Left kidney (tissue), 2 donors: ENCODE results near the gene CHST9. TPM values are rescaled to one million over a fixed set of nuclear protein-coding genes. Genes with fewer than 3 reads are reported as not detected.
"Not testable (repeated sequence)": the region's sequence is repeated elsewhere in the genome, so short reads cannot be mapped to it uniquely, and the experiment has no call there.

Experiments used
- DNase-seq: peaks from one replicate; pipeline ENCODE4 v3.0.0-alpha.2; 2013
- polyA plus RNA-seq: library from polyadenylated mRNA; unstranded; fragments of 120-200 nt; gene quantifications from one replicate; pipeline ENCODE4 v1.2.1, GENCODE V29; 2013; ENCODE audit not compliant: insufficient read length

CHST9 gene
- polyA plus RNA-seq, 1 donor = 5.3 TPM

DNA sequence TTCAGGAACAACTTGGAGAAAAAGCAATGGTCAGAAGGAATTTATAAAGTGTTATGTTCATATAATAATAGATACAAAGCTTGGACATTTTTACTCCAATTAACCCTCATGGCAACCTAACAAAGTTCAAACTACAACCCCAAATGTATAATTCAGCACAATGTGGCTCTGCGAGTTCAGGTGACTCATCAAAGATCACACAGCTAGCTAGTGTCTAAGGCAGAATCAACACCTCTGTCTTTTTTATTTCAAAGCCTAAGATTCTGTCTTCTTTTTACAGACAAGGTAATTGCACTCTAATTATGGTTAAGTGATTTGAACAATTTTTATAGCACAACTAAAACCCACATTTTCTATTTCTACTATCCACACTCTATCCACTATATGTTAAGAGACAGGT lies 90.5 kb downstream of the CHST9 start:
- no peak for DNase-seq

DNA sequence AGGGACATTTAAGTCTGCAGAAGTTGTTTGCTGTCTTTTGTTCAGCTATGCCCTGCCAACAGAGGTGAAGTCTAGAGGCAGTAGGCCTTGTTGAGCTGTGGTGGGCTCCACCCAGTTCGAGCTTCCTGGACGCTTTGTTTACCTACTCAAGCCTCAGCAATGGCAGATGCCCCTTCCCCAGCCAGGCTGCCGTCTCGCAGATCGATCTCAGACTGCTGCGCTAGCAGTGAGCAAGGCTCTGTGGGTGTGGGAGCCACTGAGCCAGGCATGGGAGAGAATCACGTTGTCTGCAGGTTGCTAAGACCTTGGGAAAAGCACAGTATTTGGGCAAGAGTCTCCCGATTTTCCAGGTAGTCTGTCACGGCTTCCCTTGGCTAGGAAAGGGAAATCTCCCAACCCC lies 91.8 kb downstream of the CHST9 start:
- not testable (repeated sequence) for DNase-seq

DNA sequence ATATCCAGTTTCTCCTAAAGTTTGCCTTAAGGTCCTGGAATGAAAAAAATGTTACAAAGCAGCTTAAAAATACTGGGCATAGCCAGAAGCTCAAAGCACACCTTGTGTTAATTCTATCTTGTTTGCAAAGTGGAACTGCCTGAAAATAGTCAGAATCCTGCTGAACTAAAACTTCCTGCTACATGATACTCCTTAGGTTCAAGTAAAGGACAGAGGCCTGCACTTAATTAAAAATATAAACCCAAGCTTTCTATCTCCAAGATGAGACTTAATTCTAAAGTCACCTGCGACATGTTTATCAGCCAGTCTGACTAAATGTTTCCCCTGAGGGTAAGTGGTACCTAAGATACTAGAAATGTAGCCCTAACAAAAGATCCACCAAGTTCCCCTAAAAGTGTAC lies 103.4 kb downstream of the CHST9 start:
- DNase-seq = no peak

DNA sequence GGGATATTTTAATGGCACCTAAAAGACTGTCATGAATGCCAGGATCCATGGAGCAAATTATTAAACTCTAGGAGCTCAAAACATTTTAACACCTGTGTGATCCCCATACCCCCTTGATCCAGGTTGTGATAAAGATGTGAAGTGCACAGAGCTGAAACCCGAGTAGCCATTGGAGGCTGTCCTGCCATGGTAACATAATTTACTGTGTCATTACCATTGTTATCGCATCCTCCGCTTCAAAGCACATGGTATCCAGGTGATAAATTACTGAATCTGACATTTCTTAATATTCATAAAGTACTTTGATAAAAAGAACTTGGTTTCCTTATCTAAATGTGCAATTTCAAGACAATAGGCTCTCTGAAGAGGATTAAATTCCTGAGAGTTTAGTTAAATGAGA lies 109.3 kb downstream of the CHST9 start:
- no peak for DNase-seq

DNA sequence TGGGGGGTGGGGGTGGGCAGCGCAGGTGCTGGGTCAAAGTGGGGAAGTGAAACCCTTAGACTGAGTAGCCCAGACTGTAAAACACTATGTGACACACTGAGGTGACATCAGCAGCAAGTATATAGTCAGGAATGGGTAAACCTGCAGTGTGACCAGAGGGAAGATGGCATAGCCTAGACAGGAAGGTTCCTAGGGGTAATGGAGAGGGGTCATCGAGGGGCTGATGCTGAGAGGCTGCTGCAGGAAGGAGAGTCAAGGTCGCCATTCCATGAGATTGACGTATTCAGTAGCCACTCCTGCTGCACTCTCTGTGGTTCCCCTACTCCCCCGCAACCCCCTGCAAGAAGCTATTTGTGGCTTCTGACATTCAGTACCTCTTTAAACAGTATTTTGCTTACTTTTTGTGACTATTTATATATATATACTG lies 111.7 kb downstream of the CHST9 start:
- no peak for DNase-seq

DNA sequence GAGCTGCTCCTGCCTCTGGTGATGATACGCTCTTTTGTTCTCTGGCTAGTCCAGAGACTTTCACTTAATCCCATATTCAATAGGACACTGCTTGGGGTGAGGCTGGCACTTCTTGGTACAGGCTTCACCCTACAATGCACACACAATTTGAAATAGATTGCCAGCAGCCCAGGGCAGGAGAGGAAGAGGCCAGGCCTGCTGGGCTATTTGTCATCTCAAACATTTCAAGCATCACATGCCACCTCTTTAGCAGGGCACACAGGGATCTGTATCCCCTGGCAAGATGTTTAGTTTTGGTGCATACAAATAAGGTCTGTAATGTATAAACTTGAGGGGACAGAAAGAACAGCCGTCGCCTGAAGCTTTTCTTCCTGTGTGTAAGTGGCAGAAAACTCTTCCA lies 120.4 kb downstream of the CHST9 start:
- DNase-seq = no peak

DNA sequence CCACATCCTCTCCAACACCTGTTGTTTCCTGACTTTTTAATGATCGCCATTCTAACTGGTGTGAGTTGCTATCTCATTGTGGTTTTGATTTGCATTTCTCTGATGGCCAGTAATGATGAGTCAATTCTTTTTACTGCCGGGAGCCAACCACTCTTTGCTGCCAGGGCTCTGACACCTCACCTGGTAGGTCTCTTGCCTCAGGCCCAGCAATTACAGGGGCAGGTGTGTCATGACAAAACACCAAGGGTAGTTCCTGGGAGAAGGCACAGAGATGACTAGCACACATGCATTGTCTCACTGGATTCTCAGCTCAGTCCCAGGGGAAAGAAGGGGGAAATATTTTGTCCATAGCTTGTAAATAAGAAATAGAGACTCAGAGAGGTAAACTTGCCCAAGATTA lies 122.3 kb downstream of the CHST9 start:
- no peak for DNase-seq

DNA sequence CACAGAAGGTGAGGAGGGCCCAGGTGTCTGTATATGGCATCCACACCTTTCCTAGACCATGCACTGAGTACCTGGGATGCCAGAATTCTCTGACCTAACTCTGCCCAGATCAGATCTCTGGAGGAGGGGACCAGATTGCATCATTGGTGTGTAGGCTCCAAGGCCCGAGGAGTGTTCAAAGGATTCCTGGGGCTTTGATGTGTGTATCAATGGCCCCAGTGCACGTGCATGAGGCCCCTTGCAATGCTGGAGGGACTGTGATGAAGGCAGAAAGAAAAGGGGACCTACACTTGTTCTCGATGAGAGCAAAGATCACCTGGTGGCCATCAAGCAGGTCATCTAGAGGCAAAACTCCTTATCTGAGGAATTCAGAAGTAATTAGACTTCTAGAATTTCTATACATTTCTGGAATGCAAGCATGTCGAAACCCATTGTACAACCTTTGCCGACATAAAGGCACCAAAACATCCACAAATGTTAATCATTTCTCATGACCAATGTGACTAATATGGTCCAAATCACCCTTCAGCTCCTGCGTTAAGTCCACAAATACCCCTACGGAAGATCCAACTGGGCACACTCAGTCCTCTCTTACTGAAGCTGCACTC lies 123.5 kb downstream of the CHST9 start:
- no peak for DNase-seq

DNA sequence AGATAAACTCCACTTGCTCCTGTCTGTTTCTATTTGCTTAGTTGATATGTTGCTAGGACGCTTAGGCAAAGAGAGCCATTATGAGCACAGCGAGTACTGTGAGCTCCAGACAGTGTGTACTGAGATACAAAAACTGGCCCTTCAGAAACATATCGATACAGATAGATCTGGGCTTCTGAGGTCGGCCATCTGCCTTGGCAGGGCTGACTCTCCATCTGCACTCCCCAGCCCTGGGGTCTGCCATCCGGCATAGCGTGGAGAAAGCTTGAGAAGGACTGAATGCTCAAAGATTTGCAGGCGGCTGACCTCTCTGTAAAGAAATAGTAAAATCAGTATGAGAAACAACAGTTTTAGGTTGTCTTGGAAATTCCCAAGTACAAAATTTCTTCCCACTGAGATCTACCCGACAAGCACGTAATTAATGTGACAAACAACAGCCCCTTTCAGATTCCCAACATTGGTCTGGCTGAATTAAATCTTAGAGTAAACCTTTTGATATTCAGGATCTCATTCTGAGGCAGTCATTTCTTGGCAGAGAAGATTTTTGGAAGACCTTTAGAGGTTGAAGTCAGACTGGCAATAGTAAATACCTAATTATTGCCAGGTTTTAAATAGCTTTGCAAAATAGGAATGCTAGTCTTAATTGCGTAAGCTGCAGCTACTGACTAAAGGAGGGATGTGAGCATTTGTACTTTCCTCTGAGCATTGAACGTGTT lies 127.4 kb downstream of the CHST9 start:
- DNase-seq = no peak

DNA sequence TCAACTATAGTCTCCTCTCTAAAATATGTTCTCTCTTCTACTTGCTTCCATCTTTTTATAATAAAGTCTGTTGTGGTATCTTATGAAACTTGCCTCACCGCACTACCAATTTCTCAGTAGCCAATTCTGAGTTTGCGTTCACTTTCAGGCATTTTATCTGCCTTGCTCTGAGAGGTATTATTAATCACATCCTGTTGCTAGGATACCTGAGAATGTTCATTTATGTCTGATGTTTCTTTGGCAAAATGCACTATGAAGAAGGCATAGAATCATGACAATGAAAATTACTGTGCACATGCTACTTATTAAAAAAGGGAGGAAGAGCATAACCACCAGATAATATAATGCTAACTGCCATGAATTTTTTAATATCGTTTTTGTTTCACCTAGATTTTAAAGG lies 130.2 kb downstream of the CHST9 start:
- DNase-seq = no peak

DNA sequence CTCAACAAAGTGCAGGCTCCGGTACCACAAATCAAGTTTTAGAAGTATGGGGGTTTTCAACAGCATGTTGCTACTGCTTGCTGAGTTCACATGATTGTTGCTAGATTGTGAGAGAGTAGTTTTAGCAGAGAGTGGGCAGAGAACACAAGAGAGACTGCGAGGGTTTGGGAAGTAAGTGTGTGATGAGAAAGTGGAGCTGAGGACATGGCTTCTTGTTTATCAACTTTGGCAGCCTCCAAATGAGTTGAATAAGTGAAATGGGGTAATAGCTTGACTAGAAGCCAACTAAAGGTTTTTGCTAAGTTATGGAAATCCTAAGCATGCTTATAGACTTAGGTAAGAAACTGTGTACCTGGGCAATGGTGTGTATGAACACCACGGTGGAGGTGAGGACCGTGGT lies 135.1 kb downstream of the CHST9 start:
- DNase-seq = no peak

DNA sequence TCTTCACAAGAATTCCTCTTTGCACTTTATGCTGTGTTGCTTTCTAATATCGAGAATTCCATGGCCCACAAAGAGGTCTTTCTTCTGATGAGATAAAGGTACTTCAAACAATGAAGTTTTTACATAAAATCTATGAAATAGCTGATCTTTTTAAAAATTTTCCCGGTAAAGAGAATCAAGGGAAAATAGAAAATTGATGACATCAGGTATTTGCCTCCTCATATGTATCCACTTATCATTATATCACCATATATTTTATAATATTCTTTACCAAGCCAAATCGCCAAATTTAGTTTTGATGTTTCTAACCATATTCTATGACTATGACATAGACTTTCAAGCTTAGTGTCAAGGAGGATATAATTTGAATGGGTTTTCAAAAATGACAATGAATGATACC lies 139.8 kb downstream of the CHST9 start:
- no peak for DNase-seq

DNA sequence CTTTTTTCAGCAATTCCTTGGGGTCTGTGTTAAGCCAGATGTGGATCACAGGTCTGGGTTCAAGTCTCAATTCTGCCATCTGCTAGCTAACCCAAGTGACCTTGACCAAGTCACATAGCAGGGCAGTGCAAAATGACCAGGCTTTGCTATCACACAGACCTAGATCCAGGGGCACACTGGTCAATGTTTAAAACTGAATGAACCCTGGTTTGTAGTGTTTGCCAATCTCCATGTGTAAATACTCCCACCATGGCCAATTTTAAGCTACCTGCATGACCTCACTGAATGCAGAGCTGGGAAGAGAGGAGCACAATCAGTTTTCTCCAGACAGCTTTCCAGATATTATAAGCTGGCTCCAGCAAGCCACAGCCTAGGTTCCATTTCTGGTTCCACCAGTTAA lies 142.9 kb downstream of the CHST9 start:
- no peak for DNase-seq

DNA sequence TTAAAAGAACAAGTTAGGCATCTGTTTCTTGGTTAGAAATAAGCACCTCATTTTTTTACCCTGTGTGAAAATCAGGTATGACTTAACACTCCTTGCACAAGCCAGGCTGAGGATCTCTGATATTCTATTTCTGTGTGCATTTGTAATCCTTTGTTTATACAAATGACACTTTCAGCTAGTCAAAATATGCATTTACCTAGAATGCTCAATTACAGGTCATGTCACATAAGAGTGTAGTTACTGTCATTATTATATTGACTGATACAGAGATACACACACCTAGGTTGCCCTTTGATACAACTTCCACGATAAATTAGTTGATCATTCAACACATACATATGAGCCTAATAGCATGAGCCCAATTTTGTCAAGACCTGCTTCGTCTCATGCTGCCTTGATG lies 144.3 kb downstream of the CHST9 start:
- no peak for DNase-seq

DNA sequence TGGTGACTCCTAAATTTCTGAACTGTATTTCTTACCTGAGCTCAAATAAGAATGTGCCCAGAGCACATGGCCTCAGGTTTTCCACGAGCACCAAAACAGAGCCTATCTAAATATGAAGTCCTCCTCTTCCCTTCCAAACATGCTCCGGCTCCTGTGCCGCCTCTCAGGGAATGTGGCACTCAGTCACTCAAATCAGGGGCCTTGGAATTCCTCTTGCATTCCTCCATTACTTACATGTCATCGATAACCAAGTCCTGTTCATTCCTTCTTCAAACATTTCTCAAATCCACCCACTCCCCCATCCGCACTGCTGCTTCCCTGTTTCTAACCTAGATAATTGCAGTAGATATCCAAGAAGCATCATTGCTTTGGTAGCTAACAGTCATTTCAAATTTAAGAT lies 151.4 kb downstream of the CHST9 start:
- DNase-seq = no peak

DNA sequence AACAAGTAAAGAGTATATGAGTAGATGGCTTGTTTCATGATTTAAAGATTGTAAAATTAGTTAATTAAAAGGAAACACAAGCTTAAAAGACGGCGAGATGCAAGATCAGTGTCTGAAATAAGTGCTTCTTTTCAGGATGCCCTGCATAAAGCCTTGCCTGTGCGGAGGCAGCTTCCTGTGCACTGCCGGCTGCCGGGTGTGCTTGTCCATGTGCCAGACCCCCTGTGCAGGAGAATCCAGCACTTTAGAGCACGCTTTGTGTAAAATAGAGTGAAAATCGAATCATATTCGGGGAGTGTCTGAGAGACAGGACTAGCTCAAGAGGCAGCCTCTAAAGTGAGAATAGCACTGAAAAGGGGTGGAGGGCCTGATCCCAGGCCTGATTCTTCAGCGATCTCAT lies 154.7 kb downstream of the CHST9 start:
- no peak for DNase-seq

DNA sequence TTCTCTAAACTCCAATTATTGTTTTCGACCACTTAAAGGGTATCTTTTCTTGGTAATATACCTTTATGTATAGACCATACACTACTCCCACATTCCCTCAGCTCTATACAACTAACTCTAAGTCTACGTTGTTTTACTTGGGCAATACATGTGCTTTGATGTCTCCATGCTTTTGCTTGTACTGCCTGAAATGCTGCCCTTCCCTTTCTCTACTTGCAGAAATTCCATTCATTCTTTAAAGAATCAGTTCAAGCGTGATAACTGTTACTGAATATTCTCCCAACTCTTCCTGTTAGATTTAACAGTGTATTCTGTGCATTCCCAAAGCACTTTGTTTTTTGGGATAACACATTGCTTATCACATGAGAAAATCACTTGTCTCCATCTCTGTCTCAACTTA lies 162.6 kb downstream of the CHST9 start:
- DNase-seq = no peak

DNA sequence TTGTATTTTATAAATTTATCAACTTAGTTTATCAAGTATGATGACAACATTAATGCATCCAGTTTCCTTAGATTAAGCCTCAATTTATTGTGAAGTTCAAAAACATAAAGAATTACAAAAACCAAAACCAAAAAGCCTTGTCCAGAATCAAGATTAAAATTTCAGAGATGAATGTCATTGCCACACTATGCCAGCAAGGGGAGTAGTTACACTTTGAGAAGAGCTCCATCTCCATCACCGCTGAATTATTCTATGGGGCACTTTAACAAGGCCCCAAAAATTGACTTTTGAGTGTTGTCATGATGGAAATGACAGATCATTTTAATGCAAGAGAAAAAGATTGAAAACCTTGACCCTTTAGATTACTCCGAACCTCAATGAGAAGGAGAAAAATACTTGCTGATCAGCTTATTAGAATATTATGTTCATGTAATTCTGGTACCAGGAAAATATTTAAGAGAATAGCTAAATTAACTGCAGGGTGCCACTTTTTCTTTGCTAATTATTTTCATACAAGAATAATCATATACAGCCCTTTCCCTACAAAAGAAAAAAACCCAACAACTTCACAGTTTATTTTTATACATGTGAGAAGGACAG lies 167.1 kb downstream of the CHST9 start:
- no peak for DNase-seq

DNA sequence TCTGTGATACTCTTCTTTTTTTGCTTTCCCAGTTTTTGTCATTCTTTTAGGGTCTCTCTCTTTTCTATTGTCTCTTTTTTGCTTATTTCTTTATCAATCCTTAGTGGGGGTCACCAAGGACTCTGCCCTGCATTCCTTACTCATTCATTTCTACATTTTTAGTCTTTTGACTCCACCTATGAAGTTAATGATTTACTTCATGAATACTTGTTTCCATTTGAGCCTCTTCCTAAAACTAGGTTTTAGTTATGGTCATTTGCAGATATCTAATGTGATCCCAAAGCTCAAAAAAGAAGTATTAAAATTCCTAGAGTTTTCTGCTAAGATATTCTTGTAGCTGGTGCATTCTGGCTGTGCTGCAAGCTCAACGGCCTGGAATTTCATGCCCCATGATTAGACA lies 170.3 kb downstream of the CHST9 start:
- no peak for DNase-seq

DNA sequence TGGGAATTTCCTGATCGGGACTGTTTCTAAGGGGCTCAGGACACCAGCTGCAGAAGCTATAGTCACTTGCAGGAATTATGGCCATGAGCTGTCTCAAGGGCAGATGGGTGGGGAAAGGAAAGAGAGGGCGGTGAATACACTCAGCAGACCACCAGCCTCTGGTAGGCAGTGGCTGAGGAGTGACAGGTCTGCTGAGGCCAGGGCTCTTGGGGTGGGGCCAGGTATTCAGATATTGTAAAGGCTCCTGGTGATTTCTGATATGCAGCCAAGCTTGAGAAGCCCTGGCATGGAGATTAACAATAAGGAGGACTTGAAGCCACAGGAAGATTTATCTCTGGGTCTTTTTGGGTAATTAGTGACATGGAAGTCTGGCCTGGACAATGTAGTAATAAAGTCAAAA lies 174.3 kb downstream of the CHST9 start:
- no peak for DNase-seq

DNA sequence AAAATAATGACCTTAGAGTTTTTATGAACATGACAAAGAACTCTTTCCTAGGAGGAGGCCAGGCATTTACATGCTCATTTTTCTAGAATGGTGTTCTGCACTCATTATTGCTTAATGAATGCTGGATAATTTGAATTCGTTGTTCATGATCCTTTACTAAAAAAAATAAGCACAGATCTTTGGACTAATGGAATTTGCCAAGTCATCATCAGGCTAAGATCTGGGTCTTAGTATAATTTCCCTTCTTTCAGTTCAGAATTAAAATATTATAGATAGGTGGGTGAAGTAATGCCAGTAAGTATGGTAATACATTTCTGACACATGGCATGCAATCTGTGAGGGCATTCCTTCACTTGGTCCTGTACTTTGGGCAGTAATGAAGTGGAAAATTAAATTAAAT lies 175.8 kb downstream of the CHST9 start:
- no peak for DNase-seq

DNA sequence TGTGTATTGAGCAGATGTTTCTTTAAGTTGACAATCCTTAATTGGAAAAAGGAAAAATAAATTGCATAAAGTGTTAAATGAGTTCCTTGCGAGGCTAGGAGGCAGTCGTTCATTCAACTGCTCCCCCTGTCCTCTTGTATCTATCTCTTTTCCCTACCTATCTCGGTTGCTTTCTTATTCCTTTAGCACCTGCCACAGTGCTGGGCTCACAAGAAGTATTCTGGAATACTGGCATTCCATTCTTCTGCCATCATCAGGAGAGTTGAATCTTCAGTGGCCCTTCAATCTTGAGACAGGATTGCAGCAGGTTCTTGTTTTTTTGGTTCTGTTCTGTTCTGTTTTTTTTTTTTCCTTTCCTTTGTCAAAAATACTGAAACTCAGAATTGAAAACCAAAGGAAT lies 176.5 kb downstream of the CHST9 start:
- no peak for DNase-seq

DNA sequence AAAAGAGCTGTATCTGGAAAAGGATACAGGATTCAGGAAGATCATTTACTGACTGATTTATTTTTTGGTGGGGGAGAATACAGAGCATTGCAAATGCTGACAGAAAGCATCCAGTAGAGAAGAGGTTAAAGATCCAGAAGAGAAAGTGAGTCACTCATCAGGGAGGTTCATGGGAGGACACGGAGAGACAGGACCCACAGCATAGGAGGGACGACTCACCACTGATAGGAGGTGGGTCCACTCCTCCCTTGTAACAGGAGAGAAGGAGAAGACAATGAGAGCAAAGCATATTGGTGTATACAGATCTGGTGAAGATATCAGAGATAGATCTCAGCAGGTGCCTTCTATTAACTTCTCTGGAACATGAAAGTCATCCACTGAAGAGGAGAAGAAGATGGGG lies 177.2 kb downstream of the CHST9 start:
- no peak for DNase-seq

DNA sequence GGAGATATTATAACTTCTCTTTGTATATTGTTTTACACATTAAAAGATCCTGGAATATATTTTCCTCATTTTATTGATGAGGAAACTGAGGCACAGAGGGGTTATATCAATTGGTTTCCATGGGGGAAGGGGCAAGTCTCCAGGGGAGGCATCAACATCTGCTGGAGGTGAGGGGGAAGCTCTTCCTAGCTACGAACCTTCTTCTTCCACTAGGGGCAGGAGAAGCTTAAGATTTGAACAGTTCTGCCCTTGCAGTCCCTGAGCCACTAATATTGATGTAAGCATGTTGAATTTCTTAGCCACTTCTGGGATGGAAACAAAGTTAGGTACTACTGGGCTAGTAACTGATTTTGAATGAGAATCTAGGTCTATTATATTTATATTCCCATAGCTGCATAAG lies 179.5 kb downstream of the CHST9 start:
- no peak for DNase-seq
